Measurements from ENCODE around the gene FADS3. TPM values are rescaled to one million over a fixed set of nuclear protein-coding genes. Genes with fewer than 3 reads are reported as not detected.

Gene FADS3
- total and polyA plus RNA-seq, 2 experiments from 2014 or later, result 44.4 to 73.5 TPM

DNA sequence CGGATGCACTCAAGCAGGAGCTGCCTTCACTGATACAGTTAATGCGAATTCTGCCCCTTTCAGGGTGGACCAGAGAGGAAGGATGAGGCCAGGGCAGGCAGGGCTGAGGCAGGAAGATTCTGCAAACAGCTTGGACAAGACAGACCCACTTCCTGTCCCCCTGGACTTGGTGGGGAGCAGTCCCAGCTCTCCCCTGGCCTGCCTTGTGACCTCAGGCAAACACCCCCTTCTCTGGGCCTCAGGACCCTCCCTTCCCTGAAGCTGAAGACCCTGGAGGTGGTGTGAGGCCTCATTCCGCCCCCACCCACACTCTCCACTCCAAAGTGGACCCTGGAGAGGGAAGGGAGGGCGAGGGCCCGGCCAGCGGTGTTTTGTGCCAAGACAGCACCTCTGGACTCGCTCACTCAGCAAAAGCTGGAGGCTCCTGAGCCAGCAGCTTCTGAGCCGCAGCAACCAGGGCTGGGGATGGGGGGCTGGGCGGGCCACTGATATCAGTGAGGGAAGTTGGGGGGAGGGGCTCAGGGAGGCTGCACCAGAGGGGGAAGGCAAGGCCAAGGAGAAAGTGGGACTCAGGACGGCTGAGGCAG, 17.5 kb upstream of the FADS3 start:
- no peaks in the 10 kb centered on the region; the same call in 2 of the 3 replicates for H3K9me3 Mint-ChIP-seq

DNA sequence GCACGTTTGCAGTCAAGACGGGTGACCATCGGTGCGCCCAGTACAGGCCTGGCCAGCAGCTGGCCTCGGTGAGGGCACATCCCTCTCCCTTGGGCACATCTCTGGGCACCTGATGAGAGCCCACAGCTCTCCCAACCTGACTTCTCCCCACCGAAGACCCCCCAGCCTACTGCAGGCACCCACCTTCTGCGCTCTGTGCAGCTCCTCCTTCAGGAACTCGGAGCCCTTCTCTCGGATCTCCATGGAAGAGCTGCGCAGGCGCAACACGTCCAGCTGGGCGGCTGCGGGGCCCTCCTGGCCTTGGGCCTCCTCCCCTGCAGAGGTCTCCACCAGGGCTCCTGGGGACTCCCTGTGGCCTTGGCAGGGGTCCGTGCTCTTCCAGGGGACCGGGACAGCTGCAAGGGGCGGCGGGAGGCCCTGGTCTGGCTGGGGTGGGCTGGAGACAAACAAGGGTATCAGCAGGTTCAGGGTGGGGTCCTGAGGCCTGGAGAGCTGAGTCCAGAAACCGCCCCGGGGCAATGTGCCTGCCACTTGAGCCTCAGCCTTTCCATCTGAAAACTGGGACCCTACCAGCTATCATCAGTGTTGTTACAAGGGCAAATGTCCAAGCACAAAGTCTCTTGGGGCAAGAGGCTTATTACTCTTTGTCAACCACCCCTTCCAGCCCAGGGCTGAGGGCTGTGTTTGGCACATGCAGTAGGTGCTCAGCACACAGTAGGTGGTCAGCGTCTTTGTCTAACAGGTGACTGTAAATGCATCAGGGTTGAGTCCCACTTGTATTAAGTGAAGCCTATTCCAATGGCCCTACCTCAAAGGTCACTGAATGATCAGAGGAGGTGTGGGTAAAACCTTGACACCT, 16.8 kb upstream of the FADS3 start:
- no peak for TF ChIP-seq CREB1 (CRISPR knock-in tag; IDR thresholded peaks at IDR 0.05; ENCODE audit: low read depth)
- TF ChIP-seq ZNF331 (CRISPR knock-in tag; IDR thresholded peaks at IDR 0.05; ENCODE audit: low read depth), result no peak
- TF ChIP-seq EZH2phosphoT487 (IDR thresholded peaks at IDR 0.05; ENCODE audit: unreplicated experiment), result no peak
- TF ChIP-seq, protein P1, sequence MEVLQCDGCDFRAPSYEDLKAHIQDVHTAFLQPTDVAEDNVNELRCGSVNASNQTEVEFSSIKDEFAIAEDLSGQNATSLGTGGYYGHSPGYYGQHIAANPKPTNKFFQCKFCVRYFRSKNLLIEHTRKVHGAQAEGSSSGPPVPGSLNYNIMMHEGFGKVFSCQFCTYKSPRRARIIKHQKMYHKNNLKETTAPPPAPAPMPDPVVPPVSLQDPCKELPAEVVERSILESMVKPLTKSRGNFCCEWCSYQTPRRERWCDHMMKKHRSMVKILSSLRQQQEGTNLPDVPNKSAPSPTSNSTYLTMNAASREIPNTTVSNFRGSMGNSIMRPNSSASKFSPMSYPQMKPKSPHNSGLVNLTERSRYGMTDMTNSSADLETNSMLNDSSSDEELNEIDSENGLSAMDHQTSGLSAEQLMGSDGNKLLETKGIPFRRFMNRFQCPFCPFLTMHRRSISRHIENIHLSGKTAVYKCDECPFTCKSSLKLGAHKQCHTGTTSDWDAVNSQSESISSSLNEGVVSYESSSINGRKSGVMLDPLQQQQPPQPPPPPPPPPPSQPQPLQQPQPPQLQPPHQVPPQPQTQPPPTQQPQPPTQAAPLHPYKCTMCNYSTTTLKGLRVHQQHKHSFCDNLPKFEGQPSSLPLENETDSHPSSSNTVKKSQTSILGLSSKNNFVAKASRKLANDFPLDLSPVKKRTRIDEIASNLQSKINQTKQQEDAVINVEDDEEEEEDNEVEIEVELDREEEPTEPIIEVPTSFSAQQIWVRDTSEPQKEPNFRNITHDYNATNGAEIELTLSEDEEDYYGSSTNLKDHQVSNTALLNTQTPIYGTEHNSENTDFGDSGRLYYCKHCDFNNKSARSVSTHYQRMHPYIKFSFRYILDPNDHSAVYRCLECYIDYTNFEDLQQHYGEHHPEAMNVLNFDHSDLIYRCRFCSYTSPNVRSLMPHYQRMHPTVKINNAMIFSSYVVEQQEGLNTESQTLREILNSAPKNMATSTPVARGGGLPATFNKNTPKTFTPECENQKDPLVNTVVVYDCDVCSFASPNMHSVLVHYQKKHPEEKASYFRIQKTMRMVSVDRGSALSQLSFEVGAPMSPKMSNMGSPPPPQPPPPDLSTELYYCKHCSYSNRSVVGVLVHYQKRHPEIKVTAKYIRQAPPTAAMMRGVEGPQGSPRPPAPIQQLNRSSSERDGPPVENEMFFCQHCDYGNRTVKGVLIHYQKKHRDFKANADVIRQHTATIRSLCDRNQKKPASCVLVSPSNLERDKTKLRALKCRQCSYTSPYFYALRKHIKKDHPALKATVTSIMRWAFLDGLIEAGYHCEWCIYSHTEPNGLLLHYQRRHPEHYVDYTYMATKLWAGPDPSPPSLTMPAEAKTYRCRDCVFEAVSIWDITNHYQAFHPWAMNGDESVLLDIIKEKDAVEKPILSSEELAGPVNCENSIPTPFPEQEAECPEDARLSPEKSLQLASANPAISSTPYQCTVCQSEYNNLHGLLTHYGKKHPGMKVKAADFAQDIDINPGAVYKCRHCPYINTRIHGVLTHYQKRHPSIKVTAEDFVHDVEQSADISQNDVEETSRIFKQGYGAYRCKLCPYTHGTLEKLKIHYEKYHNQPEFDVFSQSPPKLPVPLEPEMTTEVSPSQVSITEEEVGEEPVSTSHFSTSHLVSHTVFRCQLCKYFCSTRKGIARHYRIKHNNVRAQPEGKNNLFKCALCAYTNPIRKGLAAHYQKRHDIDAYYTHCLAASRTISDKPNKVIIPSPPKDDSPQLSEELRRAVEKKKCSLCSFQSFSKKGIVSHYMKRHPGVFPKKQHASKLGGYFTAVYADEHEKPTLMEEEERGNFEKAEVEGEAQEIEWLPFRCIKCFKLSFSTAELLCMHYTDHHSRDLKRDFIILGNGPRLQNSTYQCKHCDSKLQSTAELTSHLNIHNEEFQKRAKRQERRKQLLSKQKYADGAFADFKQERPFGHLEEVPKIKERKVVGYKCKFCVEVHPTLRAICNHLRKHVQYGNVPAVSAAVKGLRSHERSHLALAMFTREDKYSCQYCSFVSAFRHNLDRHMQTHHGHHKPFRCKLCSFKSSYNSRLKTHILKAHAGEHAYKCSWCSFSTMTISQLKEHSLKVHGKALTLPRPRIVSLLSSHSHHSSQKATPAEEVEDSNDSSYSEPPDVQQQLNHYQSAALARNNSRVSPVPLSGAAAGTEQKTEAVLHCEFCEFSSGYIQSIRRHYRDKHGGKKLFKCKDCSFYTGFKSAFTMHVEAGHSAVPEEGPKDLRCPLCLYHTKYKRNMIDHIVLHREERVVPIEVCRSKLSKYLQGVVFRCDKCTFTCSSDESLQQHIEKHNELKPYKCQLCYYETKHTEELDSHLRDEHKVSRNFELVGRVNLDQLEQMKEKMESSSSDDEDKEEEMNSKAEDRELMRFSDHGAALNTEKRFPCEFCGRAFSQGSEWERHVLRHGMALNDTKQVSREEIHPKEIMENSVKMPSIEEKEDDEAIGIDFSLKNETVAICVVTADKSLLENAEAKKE (CRISPR knock-in tag; IDR thresholded peaks at IDR 0.05), result no peak
- no peak for TF ChIP-seq POLR2AphosphoS5 (IDR thresholded peaks at IDR 0.05; ENCODE audit: low read depth)
- TF ChIP-seq, protein P2, sequence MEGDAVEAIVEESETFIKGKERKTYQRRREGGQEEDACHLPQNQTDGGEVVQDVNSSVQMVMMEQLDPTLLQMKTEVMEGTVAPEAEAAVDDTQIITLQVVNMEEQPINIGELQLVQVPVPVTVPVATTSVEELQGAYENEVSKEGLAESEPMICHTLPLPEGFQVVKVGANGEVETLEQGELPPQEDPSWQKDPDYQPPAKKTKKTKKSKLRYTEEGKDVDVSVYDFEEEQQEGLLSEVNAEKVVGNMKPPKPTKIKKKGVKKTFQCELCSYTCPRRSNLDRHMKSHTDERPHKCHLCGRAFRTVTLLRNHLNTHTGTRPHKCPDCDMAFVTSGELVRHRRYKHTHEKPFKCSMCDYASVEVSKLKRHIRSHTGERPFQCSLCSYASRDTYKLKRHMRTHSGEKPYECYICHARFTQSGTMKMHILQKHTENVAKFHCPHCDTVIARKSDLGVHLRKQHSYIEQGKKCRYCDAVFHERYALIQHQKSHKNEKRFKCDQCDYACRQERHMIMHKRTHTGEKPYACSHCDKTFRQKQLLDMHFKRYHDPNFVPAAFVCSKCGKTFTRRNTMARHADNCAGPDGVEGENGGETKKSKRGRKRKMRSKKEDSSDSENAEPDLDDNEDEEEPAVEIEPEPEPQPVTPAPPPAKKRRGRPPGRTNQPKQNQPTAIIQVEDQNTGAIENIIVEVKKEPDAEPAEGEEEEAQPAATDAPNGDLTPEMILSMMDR (conservative IDR thresholded peaks at IDR 0.05; ENCODE audit: low read depth in 2 of 2), result no peak
- Histone ChIP-seq H3K79me2 (replicated peaks; ENCODE audit: insufficient read depth) (no peaks in the 10 kb centered on the region), H3K27ac (ENCODE audit: low read depth) (no peak overlapping the region), H3K4me3 (no peak overlapping the region), H3F3A (replicated peaks; ENCODE audit: low read depth) (no peaks in the 10 kb centered on the region), H3K9me2 (ENCODE audit: insufficient read depth) (no peaks in the 10 kb centered on the region), H3K27me3 (ENCODE audit: insufficient read depth) (no peaks in the 10 kb centered on the region), H3K4me2 (0 out of 2 replicates have a peak overlapping the region, but pooled peaks have one; percentile 71), H2AFZ (no peak overlapping the region), H3K4me1 (ENCODE audit: insufficient read depth) (peaks cover 10% of the 10 kb centered on the region), H3K36me3 (ENCODE audit: insufficient read depth) (no peaks in the 10 kb centered on the region; the same call in 1 of the 2 replicates), H4K20me1 (replicated peaks; ENCODE audit: insufficient read depth) (no peaks in the 10 kb centered on the region)
- peaks cover 29% of the 10 kb centered on the region for H3K4me1 Mint-ChIP-seq
- no peak for ATAC-seq
- DNase-seq (ENCODE audit: low spot score), result no peak
- H3K4me3 Mint-ChIP-seq, result no peak overlapping the region; the same call in 2 of the 3 replicates
- H3K27me3 Mint-ChIP-seq (ENCODE audit: insufficient read depth, low read depth, poor library complexity), result peaks cover 14% of the 10 kb centered on the region
- no peaks in the 10 kb centered on the region for H3K36me3 Mint-ChIP-seq (ENCODE audit: low read depth)
- H3K27ac Mint-ChIP-seq, result no peak overlapping the region
- no peaks in the 10 kb centered on the region; the same call in 2 of the 3 replicates for H3K9me3 Mint-ChIP-seq

More for the DNA sequence above, 17.5 kb upstream of the FADS3 start:
- TF ChIP-seq, protein P2 (conservative IDR thresholded peaks at IDR 0.05; ENCODE audit: low read depth in 2 of 2), result no peak
- TF ChIP-seq POLR2AphosphoS5 (IDR thresholded peaks at IDR 0.05; ENCODE audit: low read depth) (no peak), STAT1 (IDR thresholded peaks at IDR 0.05; ENCODE audit: unreplicated experiment) (no peak)
- no peaks in the 10 kb centered on the region for H3K36me3 Mint-ChIP-seq (ENCODE audit: low read depth)
- no peaks in the 10 kb centered on the region; the same call in 1 of the 2 replicates for H3K36me3 ChIP-seq (ENCODE audit: insufficient read depth)
- H4K20me1 ChIP-seq (replicated peaks; ENCODE audit: insufficient read depth), result no peaks in the 10 kb centered on the region
- H3K4me3 Mint-ChIP-seq, result no peak overlapping the region; the same call in 2 of the 3 replicates
- no peaks in the 10 kb centered on the region for H3K79me2 ChIP-seq (replicated peaks; ENCODE audit: insufficient read depth)
- ATAC-seq (peak; percentile 37), DNase-seq (ENCODE audit: low spot score) (peak; percentile 73)
- H3K9me2 ChIP-seq (ENCODE audit: insufficient read depth), result no peaks in the 10 kb centered on the region
- H3K4me1 Mint-ChIP-seq, result peaks cover 27% of the 10 kb centered on the region
- no peak overlapping the region for H3K27ac Mint-ChIP-seq
- H3K27me3 ChIP-seq (ENCODE audit: insufficient read depth), result no peaks in the 10 kb centered on the region
- no peak overlapping the region for H3K27ac ChIP-seq (ENCODE audit: low read depth)
- peaks cover 14% of the 10 kb centered on the region for H3K27me3 Mint-ChIP-seq (ENCODE audit: insufficient read depth, low read depth, poor library complexity)
- H3K4me2 ChIP-seq, result peak overlapping the region; percentile 71
- H2AFZ ChIP-seq, result no peak overlapping the region
- H3K4me1 ChIP-seq (ENCODE audit: insufficient read depth), result peaks cover 10% of the 10 kb centered on the region
- no peaks in the 10 kb centered on the region for H3F3A ChIP-seq (replicated peaks; ENCODE audit: low read depth)
- H3K4me3 ChIP-seq, result no peak overlapping the region
